NT2/D1 (cell line): Measurements from ENCODE around the gene MRPS6.

Experiments used
- SUZ12 ChIP-seq: IDR thresholded peaks from 2 replicates; pipeline ENCODE4 v1.6.1; 2011; ENCODE audit not compliant: insufficient read length, insufficient read depth; ENCODE audit errors: extremely low read depth
- ZNF274 ChIP-seq: IDR thresholded peaks from 2 replicates; pipeline ENCODE4 v1.6.1; 2011; ENCODE audit warnings: mild to moderate bottlenecking, low read depth, low read length

DNA sequence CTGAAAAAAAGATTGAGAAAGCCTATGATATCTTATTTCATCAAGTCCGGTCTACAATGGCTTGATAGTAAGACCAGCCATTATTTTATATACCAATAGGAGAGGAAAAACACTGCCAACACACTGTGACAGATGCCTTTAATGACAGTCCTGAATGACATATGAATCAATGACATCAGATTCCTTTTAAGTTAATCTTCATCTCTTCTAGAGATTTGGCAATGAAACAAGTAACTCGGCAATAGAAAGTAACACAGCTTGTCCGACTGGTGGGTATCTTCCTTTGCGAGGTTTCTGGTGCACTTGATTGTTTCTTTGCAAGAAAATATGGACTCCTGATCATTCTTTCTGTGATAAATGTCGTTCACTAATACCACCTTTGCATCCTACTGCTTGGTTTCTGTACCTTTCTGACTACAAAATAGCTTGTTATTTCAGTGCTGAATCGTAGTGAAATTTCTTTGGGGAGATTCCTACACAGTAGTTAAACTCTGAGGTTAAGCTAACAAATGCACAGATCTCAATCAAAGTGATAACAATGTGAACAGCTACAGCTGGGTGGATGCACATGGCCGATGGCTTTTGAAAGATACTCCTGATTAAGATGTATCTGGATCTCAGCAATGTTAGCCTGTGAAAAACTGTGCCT is 104.7 kb downstream of the MRPS6 start:
- TF ChIP-seq SUZ12 (no peak), ZNF274 (no peak)
